ENCODE measurements around the gene MOK.

Gene MOK

DNA sequence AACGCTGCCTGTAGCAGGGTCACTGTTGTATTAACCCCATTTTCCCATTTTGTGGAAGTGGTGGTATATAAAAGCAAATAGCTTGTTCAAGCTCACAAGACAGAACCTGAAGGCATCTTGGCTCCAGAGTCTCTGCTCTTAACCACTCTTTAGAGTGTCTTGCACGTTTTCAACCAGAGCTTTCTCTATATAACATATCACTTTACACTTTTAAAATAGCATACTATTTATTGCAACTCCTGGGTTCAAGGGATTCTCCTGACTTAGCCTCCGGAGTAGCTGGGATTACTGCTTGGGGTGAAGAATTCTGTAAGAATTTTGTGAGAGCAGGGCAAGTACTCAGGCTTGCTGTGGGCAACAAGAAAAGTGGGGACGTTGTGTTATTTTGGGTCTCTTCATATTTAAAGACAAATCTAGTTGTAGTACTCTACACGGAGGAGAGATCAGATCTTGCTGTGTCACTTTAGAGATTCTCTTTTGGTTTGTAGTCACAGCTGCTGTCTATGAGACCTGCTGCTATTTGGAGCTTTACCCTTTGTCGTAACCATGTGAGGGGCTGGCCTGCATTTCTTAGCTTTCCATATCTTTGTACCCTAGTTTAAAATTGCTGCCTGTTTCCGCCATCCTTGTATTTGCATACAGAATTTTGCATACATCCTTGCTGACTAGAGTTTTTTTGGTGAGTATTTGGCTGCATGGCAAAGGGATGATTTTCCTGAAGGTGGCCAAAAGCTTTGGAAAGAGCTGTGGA is 124.5 kb downstream of the MOK start:
- no peak for DNase-seq (ENCODE audit: low spot score)
